ENCODE data around the gene TUBA1A. TPM values are rescaled to one million over a fixed set of nuclear protein-coding genes. Genes with fewer than 3 reads are reported as not detected.
"Not testable (repeated sequence)": the region's sequence is repeated elsewhere in the genome, so short reads cannot be mapped to it uniquely, and the experiment has no call there.

TUBA1A gene
- total RNA-seq, 1 experiment from 2014 or later = 24.1 TPM

GRCh38 chr12:49165114-49165513 lies 23.8 kb downstream of the TUBA1A start:
- no peaks in the 10 kb centered on the region for H3K36me3 ChIP-seq (ENCODE audit: control insufficient read depth in 1 of 2, insufficient read depth in 2 of 2, low read length in 2 of 2)
- no peak overlapping the region for H2AFZ ChIP-seq (ENCODE audit: low read depth, low read length, poor library complexity, severe bottlenecking)
- H3K4me1 ChIP-seq (ENCODE audit: control insufficient read depth in 1 of 2, insufficient read depth in 2 of 2, low read length in 2 of 2) = no peaks in the 10 kb centered on the region
- no peaks in the 10 kb centered on the region for H4K20me1 ChIP-seq (ENCODE audit: insufficient read depth)
- no peak overlapping the region for H3K4me2 ChIP-seq (ENCODE audit: low read length)
- ChIA-PET RAD21 (ENCODE audit: low non-redundant PET in 1 of 2, low total read pairs in 2 of 2, uncharacterized antibody in 2 of 2, unreplicated experiment in 2 of 2) (no interaction called here), CTCF (no interaction called here), POLR2A (no interaction called here)
- intact Hi-C loops (cut with micrococcal nuclease) = no loop called here
- no TSS peak for BruUV-seq (replicated peaks)
- TF ChIP-seq MAX (IDR thresholded peaks at IDR 0.05) (no peak), ZNF274 (IDR thresholded peaks at IDR 0.05; ENCODE audit: low read depth, low read length) (no peak), REST (IDR thresholded peaks at IDR 0.05; ENCODE audit: low read depth) (no peak), CEBPB (IDR thresholded peaks at IDR 0.05; ENCODE audit: low read depth) (no peak), CTCF (IDR thresholded peaks at IDR 0.05 in 2 of 3, conservative IDR thresholded peaks at IDR 0.05 in 1 of 3; ENCODE audit: borderline replicate concordance in 1 of 3, insufficient read depth in 1 of 3, low read depth in 2 of 3, low read length in 2 of 3) (no peak), SP1 (IDR thresholded peaks at IDR 0.05; ENCODE audit: low read depth) (no peak), EZH2 (IDR thresholded peaks at IDR 0.05) (no peak), ZBTB33 (IDR thresholded peaks at IDR 0.05; ENCODE audit: extremely low read depth, insufficient replicate concordance, low read length) (no peak)
- no peak overlapping the region for H3K27ac ChIP-seq (ENCODE audit: low read depth, low read length)
- DNase-seq (ENCODE audit: low read depth, low spot score) (no peak), ATAC-seq (no peak)
- no peaks in the 10 kb centered on the region for H3K9me3 ChIP-seq (ENCODE audit: control insufficient read depth in 1 of 2, insufficient read depth in 1 of 2, low read depth in 1 of 2, low read length in 2 of 2)
- H3K4me3 ChIP-seq (replicated peaks in 1 of 2; ENCODE audit: low read depth in 1 of 2, low read length in 2 of 2) = no peak overlapping the region
- no peaks in the 10 kb centered on the region for H3K79me2 ChIP-seq (ENCODE audit: insufficient read depth, low read length)
- H3K9ac ChIP-seq (ENCODE audit: low read length) = no peak overlapping the region
- H3K27me3 ChIP-seq (ENCODE audit: insufficient read depth, low read length) = no peaks in the 10 kb centered on the region
- no peaks in the 10 kb centered on the region for H3K9me2 ChIP-seq (ENCODE audit: insufficient read depth)

GRCh38 chr12:49161901-49162300 lies 27.0 kb downstream of the TUBA1A start:
- H4K20me1 ChIP-seq (ENCODE audit: insufficient read depth); H3K79me2 ChIP-seq (ENCODE audit: insufficient read depth, low read length); H3K4me1 ChIP-seq (ENCODE audit: control insufficient read depth in 1 of 2, insufficient read depth in 2 of 2, low read length in 2 of 2); H3K9me2 ChIP-seq (ENCODE audit: insufficient read depth); intact Hi-C loops (cut with micrococcal nuclease); H3K27ac ChIP-seq (ENCODE audit: low read depth, low read length); H2AFZ ChIP-seq (ENCODE audit: low read depth, low read length, poor library complexity, severe bottlenecking); H3K4me3 ChIP-seq (replicated peaks in 1 of 2; ENCODE audit: low read depth in 1 of 2, low read length in 2 of 2); H3K36me3 ChIP-seq (ENCODE audit: control insufficient read depth in 1 of 2, insufficient read depth in 2 of 2, low read length in 2 of 2); CTCF ChIA-PET; H3K9me3 ChIP-seq (ENCODE audit: control insufficient read depth in 1 of 2, insufficient read depth in 1 of 2, low read depth in 1 of 2, low read length in 2 of 2); POLR2A ChIA-PET; H3K27me3 ChIP-seq (ENCODE audit: insufficient read depth, low read length); ATAC-seq; H3K9ac ChIP-seq (ENCODE audit: low read length); H3K4me2 ChIP-seq (ENCODE audit: low read length); DNase-seq (ENCODE audit: low read depth, low spot score); BruUV-seq (replicated peaks); RAD21 ChIA-PET (ENCODE audit: low non-redundant PET in 1 of 2, low total read pairs in 2 of 2, uncharacterized antibody in 2 of 2, unreplicated experiment in 2 of 2): not testable (repeated sequence)

Measured in HCT116 (cell line).